ENCODE data around the gene C17orf50. TPM values are rescaled to one million over a fixed set of nuclear protein-coding genes. Genes with fewer than 3 reads are reported as not detected.

The C17orf50 gene
- total RNA-seq, 1 donor from 2014 or later = not detected

DNA sequence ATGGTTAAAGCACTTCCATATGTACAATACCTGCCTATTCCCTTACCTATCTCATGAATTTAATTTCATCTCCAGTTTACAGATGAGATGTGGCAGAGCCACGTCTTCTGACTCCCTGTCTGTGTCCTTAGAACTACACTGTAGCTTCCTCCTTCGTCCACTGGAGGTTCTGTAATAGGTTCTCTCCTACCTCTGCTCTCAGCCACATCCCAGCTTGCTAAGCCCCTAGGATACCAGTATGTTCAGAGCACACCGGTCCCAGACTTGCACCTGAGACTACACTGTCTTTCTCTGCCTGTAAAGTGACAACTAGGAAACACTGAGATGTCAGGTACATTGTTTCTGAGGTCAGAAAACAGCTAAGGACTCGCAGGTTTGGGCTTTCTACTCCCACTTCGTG is 33.1 kb upstream of the C17orf50 start:
- Mint-ChIP-seq H3K4me3 (no peak overlapping the region), H3K27ac (no peak overlapping the region), H3K27me3 (ENCODE audit: insufficient read depth) (peaks cover 13% of the 10 kb centered on the region), H3K4me1 (ENCODE audit: low read depth) (peaks cover 11% of the 10 kb centered on the region), H3K9me3 (no peaks in the 10 kb centered on the region), H3K36me3 (ENCODE audit: low read depth) (peaks cover 37% of the 10 kb centered on the region)
- intact Hi-C loops (cut with micrococcal nuclease) = no loop called here
- DNase-seq (ENCODE audit: low spot score) = no peak

DNA sequence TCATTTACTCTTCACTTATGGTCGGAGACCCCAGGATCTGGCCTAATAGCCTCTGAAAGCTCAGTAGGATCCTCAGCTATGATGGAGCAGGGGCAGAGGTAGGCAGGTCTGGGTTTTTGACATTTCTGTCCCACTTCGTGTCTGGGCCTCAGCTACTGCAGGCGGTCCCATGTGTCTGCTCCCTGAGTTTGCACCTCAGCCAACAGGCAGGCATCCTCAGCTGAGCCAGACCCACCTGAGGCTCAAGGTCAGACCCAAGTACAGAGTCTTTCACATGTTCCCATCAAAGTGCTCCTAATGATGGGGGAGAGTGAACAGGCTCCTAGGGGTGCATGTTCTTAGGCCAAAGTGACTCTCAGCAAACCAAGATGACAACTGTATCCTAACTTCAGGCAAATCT is 32.1 kb upstream of the C17orf50 start:
- H3K27ac Mint-ChIP-seq = no peak overlapping the region

DNA sequence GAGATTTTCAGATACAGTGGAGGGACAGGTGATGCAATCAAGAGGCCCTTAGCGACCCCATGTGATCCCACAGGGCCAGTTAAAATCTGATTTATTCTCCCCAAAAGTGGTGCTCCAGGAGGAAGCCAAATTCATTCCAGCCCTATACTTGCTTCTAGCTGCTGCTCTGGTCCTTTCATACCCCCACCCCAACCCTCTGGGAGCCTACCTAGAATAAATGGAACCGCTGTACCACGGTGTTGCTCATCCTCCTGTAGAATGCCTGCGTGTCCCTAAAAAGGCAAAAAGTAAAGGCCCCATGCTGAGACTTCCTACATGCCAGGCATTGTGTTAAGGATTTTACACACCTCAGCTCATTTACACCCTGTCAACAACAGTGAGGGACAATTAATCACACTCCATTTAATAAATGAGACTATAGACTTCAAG is 31.3 kb upstream of the C17orf50 start:
- Mint-ChIP-seq H3K4me1 (ENCODE audit: low read depth) (peaks cover 11% of the 10 kb centered on the region), H3K27ac (no peak overlapping the region), H3K36me3 (ENCODE audit: low read depth) (peaks cover 27% of the 10 kb centered on the region)

More for the DNA sequence above, 32.1 kb upstream of the C17orf50 start:
- no peak for DNase-seq (ENCODE audit: low spot score)
- peaks cover 11% of the 10 kb centered on the region for H3K4me1 Mint-ChIP-seq (ENCODE audit: low read depth)
- no peak overlapping the region for H3K4me3 Mint-ChIP-seq
- H3K36me3 Mint-ChIP-seq (ENCODE audit: low read depth) = peaks cover 34% of the 10 kb centered on the region
- no peaks in the 10 kb centered on the region for H3K9me3 Mint-ChIP-seq
- intact Hi-C loops (cut with micrococcal nuclease) = no loop called here
- H3K27me3 Mint-ChIP-seq (ENCODE audit: insufficient read depth) = peaks cover 18% of the 10 kb centered on the region

DNA sequence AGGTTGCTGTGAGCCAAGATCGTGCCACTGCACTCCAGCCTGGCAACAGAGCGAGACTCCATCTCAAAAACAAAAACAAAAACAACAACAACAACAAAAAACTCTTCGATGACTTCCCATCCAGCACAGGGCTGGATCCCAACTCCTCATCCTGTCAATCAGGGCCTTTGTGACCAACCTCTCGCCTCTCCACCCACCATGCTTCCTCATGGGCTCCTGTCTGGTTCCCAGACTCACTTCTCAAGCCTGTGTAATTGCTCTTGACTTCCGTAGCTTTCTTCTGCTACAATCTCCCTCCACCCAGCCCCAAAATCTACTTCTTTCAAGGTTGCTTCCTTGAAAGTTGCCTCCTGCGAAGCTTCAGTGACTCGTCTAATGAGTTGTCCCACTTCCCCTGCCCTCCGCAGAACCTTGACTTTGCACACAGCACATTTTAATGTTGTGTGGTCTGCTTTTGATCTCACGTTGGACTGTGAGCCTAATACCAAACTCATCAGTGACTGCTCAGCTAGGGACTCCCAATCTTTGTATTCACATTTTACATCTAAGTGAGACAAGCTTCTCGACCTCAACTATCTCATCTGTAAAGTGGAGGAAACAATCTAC is 30.2 kb upstream of the C17orf50 start:
- Mint-ChIP-seq H3K4me1 (ENCODE audit: low read depth) (peaks cover 11% of the 10 kb centered on the region), H3K36me3 (ENCODE audit: low read depth) (peaks cover 17% of the 10 kb centered on the region), H3K27me3 (ENCODE audit: insufficient read depth) (peaks cover 20% of the 10 kb centered on the region), H3K27ac (no peak overlapping the region), H3K9me3 (no peaks in the 10 kb centered on the region), H3K4me3 (peak overlapping the region; percentile 43)
- intact Hi-C loops (cut with micrococcal nuclease) = no loop called here
- DNase-seq (ENCODE audit: low spot score) = no peak

More for the DNA sequence above, 31.3 kb upstream of the C17orf50 start:
- intact Hi-C loops (cut with micrococcal nuclease) = no loop called here
- Mint-ChIP-seq H3K4me3 (no peak overlapping the region), H3K27me3 (ENCODE audit: insufficient read depth) (peaks cover 20% of the 10 kb centered on the region), H3K9me3 (no peaks in the 10 kb centered on the region)
- DNase-seq (ENCODE audit: low spot score) = no peak

DNA sequence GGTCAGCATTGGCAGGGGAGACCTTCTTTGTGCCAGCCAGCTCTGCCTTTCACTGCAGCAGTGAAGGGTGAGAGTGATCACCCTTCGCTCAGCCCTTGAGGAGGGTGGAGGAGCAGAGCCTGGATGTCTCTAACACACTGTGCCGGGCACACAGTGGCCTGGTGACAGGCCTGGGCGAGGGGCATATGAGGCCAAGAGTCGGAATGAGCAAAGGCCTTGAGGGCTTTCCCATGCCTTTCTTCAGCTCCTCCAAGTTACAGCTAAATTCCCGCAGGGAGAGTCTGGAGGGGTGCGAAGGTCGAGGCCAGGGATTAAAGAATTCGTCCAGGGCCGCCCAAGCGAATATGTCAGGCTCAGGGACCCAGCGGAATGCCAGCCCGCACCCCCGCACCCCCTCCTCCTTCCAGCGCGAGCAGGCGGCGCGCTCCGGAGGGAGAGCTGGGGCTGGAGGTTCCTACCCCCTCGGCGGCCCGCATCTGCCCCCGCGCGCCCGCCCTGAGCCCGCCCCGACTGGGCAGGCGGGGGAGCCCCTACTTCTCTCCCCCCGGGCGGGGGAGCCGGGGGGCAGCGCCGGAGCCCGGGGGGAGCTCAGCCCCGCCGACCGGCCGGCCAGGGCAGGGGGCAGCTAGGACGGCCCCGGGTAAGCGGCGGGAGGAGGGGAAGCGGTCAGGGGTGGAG is 29.3 kb upstream of the C17orf50 start, which contains the start of gene RASL10B:
RASL10B (plus strand) TSS at position 401 of the 678 bp plus-strand sequence. CDS start 3,546 bp downstream, outside the sequence.
- Mint-ChIP-seq H3K27me3 (ENCODE audit: insufficient read depth) (peaks cover 20% of the 10 kb centered on the region), H3K36me3 (ENCODE audit: low read depth) (peaks cover 12% of the 10 kb centered on the region)
- intact Hi-C loops (cut with micrococcal nuclease) = no loop called here

DNA sequence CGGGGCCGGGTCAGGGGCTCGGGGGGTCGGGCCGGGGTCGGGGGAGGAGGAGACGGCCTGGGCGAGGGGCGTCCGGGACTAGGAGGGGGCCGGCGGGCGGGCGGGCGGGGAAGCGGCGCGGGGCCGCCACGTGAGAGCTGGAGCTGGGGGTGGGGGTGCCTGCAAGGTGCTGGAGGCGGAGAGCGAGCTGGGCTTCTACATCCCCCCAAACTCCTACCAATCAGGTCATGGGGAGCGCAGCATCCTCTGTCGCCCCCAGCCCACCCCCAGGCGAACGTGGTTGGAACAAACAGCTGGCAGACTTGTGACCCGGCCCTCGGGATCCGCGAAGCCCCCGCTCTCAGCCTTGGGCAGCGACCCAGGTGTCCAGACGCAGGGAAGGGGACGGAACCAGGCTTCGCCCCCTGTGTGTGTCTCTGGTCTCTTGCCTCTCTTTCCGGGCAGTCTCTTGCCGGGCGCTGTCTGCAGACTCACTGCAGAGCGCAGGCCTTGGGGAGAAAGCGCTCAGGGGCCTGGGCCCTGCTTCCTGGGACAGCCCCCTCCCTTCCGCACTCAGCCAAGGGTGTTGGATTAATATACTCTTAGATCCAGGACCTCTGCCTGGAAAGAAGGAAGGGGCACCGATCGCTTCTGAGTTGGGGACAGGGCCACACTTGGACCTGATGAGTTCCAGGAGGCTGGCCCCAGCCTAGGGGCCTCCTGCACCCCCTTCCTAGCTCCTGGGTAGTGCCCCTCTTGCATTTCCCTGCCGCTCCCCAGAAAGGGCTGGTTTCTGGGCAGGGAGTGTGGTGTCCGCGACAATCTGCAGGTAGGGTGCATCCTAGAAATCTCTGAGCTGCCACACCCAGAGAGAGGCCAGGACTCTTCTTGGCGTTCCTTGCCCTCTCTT is 28.5 kb upstream of the C17orf50 start:
- H3K4me1 Mint-ChIP-seq (ENCODE audit: low read depth) = peaks cover 11% of the 10 kb centered on the region
- intact Hi-C loops (cut with micrococcal nuclease) = no loop called here
- no peak overlapping the region for H3K27ac Mint-ChIP-seq
- H3K27me3 Mint-ChIP-seq (ENCODE audit: insufficient read depth) = peaks cover 20% of the 10 kb centered on the region
- no peaks in the 10 kb centered on the region for H3K9me3 Mint-ChIP-seq
- H3K4me3 Mint-ChIP-seq = peak overlapping the region; percentile 46
- DNase-seq (ENCODE audit: low spot score) = no peak
- peaks cover 12% of the 10 kb centered on the region for H3K36me3 Mint-ChIP-seq (ENCODE audit: low read depth)

More for the DNA sequence above, 29.3 kb upstream of the C17orf50 start, which contains the start of gene RASL10B:
- DNase-seq (ENCODE audit: low spot score) = peak; percentile 11
- Mint-ChIP-seq H3K9me3 (no peaks in the 10 kb centered on the region), H3K4me3 (peak within 1 kb of the TSS; percentile 46), H3K4me1 (ENCODE audit: low read depth) (peaks cover 11% of the 10 kb centered on the region), H3K27ac (no peak within 1 kb of the TSS)

DNA sequence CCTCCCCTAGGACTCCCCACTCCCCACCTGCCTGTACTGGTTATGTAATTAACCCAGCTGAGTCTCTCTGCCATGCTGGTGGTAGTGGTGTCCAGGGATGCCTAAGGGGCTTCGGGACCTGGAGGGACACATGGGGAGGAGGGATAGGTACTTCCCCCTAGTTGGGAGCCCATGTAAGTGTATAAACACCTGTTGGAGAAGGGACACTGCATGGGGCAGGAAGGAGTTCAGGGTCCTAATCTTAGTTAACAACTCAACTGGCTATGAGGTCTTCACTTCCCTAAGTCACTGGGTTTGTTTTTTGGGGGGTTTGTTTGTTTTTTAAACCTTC is 27.9 kb upstream of the C17orf50 start:
- DNase-seq (ENCODE audit: low spot score) = no peak
- Mint-ChIP-seq H3K9me3 (no peaks in the 10 kb centered on the region), H3K4me3 (peak overlapping the region; percentile 46), H3K27ac (no peak overlapping the region), H3K27me3 (ENCODE audit: insufficient read depth) (peaks cover 20% of the 10 kb centered on the region), H3K4me1 (ENCODE audit: low read depth) (peaks cover 11% of the 10 kb centered on the region), H3K36me3 (ENCODE audit: low read depth) (peaks cover 12% of the 10 kb centered on the region)
- intact Hi-C loops (cut with micrococcal nuclease) = no loop called here

DNA sequence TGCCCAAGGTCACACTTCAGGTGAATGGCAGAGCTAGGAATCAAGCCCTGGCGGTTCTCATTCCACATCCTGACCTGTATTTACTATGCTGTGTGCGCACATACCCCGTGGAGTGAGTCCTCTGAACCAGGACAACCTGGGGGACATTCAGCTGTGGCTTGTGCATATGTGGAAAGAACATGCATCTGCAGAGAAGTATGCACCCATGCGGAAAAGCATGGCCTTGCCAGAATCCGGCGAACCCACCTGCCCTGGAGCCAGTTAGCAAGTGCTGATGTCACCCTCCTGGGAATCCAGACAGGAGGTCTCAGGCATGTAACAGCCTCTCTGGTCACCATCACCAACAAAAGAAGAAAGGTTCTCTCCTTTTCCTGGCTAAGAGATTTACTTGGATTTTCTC is 27.3 kb upstream of the C17orf50 start:
- Mint-ChIP-seq H3K9me3 (no peaks in the 10 kb centered on the region), H3K4me3 (no peak overlapping the region), H3K4me1 (ENCODE audit: low read depth) (peaks cover 11% of the 10 kb centered on the region), H3K27ac (no peak overlapping the region), H3K36me3 (ENCODE audit: low read depth) (peaks cover 8% of the 10 kb centered on the region), H3K27me3 (ENCODE audit: insufficient read depth) (peaks cover 20% of the 10 kb centered on the region)
- intact Hi-C loops (cut with micrococcal nuclease) = no loop called here
- no peak for DNase-seq (ENCODE audit: low spot score)

DNA sequence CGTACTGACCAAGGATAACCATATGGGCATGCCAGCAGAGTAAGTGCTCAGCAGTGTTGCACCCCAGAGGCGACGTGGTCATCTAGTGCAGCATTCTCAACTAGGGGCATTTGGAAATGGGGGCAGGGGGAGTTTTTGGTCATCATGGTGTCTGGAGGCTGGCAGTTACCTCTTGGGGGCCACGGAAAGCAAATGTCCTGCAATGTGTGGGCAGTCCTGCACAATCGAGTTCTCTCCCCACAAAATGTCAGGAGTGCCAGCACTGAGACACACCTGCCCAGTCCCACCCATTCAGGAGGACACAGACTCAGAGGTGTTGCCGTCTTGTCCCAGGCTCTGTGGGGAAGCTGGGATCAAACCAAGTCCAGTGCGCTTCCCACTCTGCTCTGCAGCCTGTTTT is 26.3 kb upstream of the C17orf50 start:
- intact Hi-C loops (cut with micrococcal nuclease) = no loop called here
- H3K4me3 Mint-ChIP-seq = no peak overlapping the region
- peaks cover 5% of the 10 kb centered on the region for H3K36me3 Mint-ChIP-seq (ENCODE audit: low read depth)
- H3K27ac Mint-ChIP-seq = no peak overlapping the region
- DNase-seq (ENCODE audit: low spot score) = no peak
- peaks cover 11% of the 10 kb centered on the region for H3K4me1 Mint-ChIP-seq (ENCODE audit: low read depth)
- H3K9me3 Mint-ChIP-seq = no peaks in the 10 kb centered on the region
- peaks cover 23% of the 10 kb centered on the region for H3K27me3 Mint-ChIP-seq (ENCODE audit: insufficient read depth)

DNA sequence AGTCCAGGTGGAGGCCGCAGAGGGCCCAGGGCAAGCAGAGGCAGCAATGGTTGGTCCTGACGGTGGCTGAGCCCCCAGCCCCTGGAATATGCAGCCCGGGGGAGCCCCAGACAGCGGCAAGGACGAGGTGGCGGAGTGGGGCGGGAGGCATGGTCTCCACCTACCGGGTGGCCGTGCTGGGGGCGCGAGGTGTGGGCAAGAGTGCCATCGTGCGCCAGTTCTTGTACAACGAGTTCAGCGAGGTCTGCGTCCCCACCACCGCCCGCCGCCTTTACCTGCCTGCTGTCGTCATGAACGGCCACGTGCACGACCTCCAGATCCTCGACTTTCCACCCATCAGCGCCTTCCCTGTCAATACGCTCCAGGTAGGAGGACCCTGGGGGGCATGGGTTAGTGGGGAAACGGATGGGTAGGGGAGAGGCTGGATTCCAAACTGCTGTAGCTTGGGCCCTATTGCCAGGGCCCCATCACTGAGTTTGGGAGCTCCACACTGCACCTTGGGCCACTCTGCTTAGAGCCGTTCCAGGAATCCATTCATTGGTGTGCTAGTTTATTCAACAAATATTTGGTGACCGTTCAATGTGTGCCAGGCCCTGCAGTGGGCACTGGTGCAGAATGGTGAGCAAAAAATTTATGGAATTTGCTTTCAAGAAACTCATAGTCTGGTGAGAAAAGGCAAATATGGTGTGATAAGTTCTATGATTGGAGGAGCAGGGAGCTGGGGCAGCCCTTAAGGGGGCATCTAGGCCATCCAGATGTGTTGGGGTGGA is 25.5 kb upstream of the C17orf50 start:
- Mint-ChIP-seq H3K9me3 (no peaks in the 10 kb centered on the region), H3K36me3 (ENCODE audit: low read depth) (peaks cover 5% of the 10 kb centered on the region), H3K27ac (no peak overlapping the region), H3K4me1 (ENCODE audit: low read depth) (peaks cover 11% of the 10 kb centered on the region), H3K4me3 (no peak overlapping the region), H3K27me3 (ENCODE audit: insufficient read depth) (peaks cover 29% of the 10 kb centered on the region)
- DNase-seq (ENCODE audit: low spot score) = no peak
- intact Hi-C loops (cut with micrococcal nuclease) = no loop called here

DNA sequence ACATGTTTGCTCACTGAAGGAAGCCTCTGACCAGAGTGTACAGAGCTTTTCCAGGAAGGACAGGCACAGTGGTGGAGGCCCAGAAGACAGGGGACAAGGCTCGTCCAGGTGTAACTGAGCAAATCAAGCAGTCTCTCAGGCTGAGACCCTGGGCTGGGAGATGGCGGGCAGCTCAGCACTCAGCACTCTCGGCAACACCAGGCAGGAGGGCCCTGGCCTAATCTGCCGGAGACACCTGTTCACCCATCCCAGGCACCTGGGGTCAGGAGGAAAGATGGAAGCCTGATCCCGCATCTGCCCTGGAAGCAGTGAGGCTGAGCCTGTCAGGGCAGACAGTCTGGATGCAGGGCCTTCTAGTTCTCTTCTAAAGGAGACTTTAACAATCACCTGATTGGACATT is 24.5 kb upstream of the C17orf50 start:
- H3K4me3 Mint-ChIP-seq = no peak overlapping the region
- peaks cover 27% of the 10 kb centered on the region for H3K27me3 Mint-ChIP-seq (ENCODE audit: insufficient read depth)
- intact Hi-C loops (cut with micrococcal nuclease) = no loop called here
- no peaks in the 10 kb centered on the region for H3K36me3 Mint-ChIP-seq (ENCODE audit: low read depth)
- H3K27ac Mint-ChIP-seq = no peak overlapping the region
- H3K4me1 Mint-ChIP-seq (ENCODE audit: low read depth) = peaks cover under 1% of the 10 kb centered on the region
- DNase-seq (ENCODE audit: low spot score) = no peak
- H3K9me3 Mint-ChIP-seq = no peaks in the 10 kb centered on the region

DNA sequence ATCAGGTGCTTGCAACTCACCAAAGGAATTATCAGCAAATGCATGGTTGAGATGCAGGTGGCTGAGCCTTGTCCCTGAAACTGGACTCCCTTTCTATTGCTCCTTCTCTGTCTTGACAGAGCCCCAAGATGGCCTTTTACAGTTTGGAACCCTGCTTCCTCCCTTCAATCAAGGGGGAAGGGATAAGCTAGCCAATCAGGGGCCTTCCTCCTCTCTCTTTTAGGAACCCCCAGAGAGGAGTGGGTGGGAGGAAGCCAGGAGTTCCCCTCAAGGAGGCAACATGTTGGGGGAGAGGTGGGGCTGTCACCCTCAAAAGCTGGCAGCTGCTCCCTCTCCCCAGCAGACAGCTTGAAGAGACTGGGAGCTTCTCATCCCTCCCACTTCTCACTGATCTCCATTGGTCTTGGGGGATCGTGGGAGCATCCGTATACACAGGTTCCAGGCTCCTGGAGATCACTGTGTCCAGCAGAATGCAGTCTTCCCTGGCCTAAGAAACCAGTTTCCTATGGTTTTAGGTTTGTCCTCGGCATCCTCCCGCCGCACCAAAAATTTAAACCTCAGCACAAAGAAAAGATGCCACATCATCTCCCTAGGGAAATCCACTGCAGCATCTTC is 22.1 kb upstream of the C17orf50 start:
- Mint-ChIP-seq H3K9me3 (no peaks in the 10 kb centered on the region), H3K27ac (no peak overlapping the region), H3K36me3 (ENCODE audit: low read depth) (no peaks in the 10 kb centered on the region), H3K4me1 (ENCODE audit: low read depth) (no peaks in the 10 kb centered on the region), H3K27me3 (ENCODE audit: insufficient read depth) (peaks cover 26% of the 10 kb centered on the region), H3K4me3 (no peak overlapping the region)
- intact Hi-C loops (cut with micrococcal nuclease) = no loop called here
- DNase-seq (ENCODE audit: low spot score) = no peak

Data from activated T-helper 1 cell treated with anti-CD3 and anti-CD28 coated beads, Interleukin-12 subunit alpha, Interleukin-12 subunit beta, Interleukin-2, Interleukin-4 antibody, amounts not matched to agents 30 ng/mL and 10 ng/mL and 1 ng/mL, durations not matched to agents 14 hours and 24 hours and 36 hours (primary cell).